GM19452 (cell line): Measurements from ENCODE around the gene TGM1.

ENCODE experiments used
- ATAC-seq: cut with Tn5 transposase; IDR thresholded peaks from one replicate; pipeline ENCODE4 v1.9.1; 2021; ENCODE audit not compliant: unreplicated experiment

Gene TGM1

GRCh38 chr14:24271134-24271833 lies 8.3 kb upstream of the TGM1 start, which contains the start of gene RABGGTA:
Gene RABGGTA, minus strand, starts transcription at chr14:24271597. Its CDS starts 482 bp downstream, at chr14:24271115.
- ATAC-seq = peak; percentile 85

DNA sequence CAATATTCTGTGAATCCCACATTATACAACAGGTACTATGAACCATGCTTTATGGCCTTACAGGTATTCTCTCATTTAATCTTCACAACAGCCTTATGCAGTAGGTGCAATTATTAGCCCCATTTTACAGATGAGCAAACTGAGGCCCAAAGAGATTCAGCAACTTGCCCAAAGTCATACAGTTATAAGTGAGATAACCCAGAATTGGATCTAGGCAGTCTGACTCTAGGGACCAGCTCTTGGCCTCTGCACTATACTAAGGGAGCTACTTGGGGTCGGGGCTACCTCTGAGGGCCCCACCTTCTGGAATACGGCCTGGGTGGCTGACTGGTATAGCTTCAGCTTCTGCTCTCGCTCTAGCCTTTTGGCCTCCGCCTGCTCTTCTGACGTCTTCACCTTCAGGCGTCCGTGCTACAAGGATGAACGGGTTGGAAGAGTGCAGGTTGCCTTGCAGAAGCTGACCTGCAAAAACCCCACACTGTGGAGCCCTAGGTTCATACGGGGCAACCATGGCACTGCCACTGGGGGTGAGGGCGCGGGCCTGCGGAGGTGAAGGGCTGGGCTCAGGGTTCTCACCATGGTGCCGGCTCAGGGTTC lies 7.7 kb upstream of the TGM1 start:
- ATAC-seq = no peak

DNA sequence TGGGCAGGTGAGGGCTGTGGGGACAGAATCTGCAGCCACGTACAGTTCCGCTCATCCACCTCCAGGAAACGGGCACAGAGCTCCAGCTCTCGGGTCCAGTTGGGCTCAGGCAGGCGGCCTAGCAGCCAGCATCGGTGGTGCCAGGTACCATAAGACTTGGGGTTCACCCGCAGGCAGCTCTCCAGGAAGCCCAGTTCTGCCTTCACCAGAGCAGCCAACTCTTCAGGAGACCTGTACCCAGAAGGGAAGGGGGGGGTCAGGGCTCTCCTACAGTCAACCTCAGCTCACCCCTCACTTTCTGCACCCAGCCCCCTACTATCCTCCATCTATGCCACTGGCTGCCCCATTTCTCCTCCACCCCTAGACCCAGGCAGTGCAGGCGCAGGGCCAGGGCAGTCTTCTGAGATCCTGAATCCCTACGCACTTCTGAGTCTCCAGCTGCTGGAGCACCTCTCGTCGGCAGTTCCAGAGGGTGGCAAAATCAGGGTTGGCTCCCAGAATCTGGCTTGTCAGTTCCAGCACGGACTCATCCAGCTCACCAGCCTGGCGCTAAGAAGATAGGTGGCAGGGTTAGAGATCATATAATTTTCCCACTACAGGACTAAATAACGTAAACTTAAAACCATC lies 7.0 kb upstream of the TGM1 start:
- ATAC-seq = no peak

- ATAC-seq = no peak
These were observed 6.4 kb upstream of the TGM1 start for GRCh38 chr14:24269368-24269767.

DNA sequence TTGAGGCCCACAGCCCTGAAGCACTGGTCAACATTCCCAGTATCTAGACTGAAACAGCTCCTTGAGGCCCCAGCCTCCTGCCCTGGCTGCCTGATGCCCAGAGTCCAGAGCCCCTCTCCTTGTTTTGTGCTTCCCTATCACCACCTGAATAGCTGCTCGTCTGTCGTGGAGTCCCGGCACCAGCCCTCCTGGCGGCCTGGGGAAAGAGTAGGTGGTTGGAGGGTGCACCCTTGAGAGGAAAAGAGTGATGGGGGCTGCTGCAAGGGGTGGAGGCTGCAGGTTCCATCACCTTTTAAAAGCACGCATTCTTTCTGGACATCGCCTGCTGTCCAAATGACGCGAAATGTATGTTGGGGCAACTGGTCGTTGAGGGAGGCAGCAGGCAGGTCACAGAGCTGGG lies 5.2 kb upstream of the TGM1 start:
- no peak for ATAC-seq

- ATAC-seq = no peak
These were observed 4.5 kb upstream of the TGM1 start for GRCh38 chr14:24267516-24267915.

- ATAC-seq = no peak
These were observed 3.6 kb upstream of the TGM1 start for GRCh38 chr14:24266344-24267244.

DNA sequence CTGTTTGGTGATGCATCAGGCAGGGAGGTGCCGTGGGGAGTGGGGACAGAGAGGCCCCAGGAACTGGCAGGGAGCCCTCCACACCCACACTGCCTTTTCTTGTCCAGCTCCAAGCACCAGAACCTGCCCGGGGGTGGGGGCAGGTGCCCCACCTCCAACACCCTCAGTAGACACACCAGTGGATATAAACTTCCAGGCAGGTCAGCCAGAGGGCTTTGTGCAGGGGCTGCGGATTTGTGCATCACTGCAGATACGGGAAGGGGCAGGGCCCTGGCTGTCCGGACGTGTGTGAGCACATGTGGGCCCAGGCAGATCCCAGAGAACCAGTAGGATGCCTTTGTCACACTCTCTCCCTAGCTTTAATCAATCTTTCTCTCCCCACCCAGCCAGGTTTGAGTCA lies 1.3 kb upstream of the TGM1 start:
- no peak for ATAC-seq

DNA sequence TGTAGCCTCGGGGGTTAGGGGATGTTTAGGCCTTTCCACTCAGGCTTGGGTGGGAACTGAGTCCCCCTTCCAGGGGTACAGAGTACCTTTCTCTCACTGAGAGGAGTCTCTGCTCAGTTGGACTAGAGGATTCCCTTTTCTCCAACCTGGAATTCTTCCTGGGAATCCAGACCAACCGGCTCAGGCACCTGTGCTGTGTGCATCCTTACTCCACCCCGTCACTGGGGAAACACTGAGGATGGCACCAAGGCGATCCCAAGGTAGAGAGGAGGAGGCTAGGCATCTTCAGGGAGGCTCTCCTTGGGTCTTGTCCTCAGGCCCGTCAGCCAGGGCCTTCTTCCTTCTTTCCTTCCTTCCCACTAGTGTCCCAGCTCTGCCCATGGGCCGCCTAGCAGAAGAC lies 871 bp upstream of the TGM1 start:
- no peak for ATAC-seq

GRCh38 chr14:24261969-24262327 lies 1.0 kb downstream of the TGM1 start:
- ATAC-seq = no peak

GRCh38 chr14:24261256-24261968 lies 1.6 kb downstream of the TGM1 start:
- ATAC-seq = no peak

DNA sequence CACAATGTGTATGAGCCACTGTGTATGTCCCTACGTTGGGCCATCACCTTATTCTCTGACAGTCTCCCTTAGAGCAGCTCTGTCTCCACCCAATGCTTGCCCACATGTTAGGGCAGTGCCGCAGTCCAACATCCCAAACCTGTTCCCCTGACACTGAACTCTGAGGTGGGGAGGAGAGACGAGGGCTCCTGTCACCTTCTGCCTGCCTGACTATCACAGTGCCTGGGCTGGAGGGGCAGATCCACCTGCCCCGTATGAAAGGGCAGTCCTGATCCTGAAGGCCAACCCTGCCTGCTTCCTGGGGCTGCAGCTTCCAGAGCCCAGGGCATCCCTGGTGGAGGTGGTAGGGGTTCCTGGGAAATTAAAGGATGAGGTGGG lies 2.2 kb downstream of the TGM1 start:
- ATAC-seq = no peak

DNA sequence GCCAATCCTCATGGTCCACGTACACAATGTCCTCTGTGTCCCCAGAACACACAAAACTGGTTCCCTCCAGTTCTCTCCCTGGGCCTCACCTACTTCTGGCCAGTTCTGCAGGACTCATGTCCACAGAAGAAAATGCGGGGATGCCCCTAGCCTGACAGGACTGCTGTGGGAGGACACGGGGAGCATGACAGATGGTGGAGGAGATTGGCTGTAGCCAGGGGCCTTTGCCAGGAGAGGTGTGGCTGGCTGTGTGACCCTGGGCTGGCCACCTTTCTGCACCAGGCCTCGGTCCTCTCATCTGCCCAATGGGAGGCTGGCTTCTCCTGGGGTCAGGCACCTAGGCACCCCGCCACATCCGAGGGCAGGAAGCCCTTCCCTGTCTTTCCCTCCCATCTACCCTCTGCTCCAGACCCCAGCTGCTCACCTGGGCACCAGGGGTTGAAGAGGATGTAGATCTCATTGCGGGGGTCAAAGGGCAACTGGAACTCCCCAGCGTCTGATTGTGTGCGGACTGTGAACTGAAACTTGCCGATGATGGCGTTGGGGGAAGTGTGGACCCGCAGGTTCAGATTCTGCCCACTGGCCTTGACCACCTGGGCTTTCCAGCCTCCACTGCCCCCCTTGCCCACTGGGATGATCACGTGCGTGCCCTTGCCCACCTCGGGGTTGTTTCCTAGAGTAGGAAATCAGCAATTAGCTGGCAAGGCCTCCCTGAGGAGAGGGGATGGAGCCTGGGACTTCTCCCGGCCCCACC lies 2.8 kb downstream of the TGM1 start:
- ATAC-seq = no peak

DNA sequence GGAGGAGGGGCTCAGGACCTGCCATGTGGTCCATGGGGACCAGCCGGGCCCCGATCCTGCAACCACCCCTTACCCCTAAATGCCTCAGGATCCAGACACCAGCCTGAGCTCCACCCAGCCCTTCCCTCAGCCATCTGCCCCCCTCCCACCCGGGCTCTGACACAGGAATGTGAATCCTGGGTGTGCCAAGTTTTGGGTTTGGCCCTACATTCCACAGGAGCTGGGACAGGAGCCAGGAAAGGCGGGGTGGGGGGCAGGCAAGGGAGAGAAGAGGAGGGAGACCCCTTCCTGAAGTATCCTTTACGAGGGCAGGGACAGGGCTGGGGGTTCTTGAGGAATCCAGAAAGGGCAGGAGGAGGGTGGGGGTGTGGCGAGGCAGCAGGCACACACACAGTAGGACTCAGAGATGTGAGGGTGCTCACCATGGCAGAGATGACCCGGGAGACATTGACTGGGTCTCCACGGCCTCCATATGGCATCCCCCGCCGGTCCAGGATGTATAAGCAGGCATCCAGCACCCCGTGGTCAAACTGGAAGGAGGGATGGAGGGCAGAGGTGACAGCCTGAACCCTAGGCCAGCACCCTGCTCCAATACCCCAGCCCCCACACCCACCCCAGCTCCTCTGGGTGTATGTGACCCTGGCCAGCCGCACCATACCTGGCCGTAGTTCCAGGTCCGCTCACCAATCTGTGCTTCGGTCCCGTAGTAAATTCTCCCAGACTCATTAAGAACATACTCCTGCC lies 3.5 kb downstream of the TGM1 start:
- no peak for ATAC-seq

- no peak for ATAC-seq
These were observed 4.3 kb downstream of the TGM1 start for GRCh38 chr14:24258548-24259265.

DNA sequence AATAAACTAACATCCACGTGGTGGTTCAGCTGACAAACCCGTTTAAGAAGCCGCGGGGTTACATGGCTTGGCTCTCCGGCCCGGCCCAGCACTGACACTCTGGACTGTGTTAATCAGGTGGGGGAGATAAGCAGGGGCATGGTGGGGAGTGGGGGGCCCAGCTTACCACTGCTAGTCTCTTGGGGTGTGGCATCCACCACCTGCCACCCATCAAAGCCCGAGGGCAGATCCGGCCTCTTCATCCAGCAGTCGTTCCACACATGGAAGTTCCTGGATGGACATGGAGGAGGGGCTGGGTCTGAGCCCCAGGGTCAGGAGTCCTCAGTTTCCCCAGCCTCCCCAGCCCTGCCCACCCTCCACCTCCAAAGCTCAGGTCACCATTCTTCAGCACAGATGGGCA lies 4.9 kb downstream of the TGM1 start:
- no peak for ATAC-seq

GRCh38 chr14:24256960-24257359 lies 6.0 kb downstream of the TGM1 start:
- ATAC-seq = no peak

- no peak for ATAC-seq
These were observed 6.9 kb downstream of the TGM1 start for GRCh38 chr14:24255931-24256711.
